ENCODE results near the gene KATNAL1. TPM values are rescaled to one million over a fixed set of nuclear protein-coding genes. Genes with fewer than 3 reads are reported as not detected.
A peak's percentile ranks its signal among the peaks of the same experiment; 100 is the strongest.
"Not testable (repeated sequence)": the region's sequence is repeated elsewhere in the genome, so short reads cannot be mapped to it uniquely, and the experiment has no call there.

KATNAL1 gene
- polyA plus RNA-seq, 1 donor (not counting 4 experiments of a cell fraction or from before 2014, with no cell fraction given), result 10.1 TPM

DNA sequence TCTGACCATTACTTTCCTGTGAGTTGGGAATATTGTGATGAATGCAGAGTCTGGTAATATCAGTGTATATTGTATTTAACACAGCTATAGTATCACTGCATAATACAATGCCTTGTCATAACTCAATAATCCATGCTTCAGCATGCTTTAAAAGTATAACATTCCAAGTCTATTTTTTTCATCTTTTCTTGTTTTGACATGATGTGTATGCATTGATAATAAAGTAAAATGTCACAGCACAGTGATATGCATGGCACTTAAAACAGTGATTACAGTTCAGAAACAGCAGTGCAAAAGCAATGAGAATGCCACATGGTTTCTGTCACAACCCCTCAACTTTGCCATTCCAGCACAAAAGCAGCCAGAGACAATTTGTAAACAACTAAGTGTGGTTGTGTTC is 17.8 kb downstream of the KATNAL1 start:
- no peaks in the 10 kb centered on the region for H3K9me3 ChIP-seq (ENCODE audit: control insufficient read depth, low read depth, low read length)
- TF ChIP-seq, protein P1, sequence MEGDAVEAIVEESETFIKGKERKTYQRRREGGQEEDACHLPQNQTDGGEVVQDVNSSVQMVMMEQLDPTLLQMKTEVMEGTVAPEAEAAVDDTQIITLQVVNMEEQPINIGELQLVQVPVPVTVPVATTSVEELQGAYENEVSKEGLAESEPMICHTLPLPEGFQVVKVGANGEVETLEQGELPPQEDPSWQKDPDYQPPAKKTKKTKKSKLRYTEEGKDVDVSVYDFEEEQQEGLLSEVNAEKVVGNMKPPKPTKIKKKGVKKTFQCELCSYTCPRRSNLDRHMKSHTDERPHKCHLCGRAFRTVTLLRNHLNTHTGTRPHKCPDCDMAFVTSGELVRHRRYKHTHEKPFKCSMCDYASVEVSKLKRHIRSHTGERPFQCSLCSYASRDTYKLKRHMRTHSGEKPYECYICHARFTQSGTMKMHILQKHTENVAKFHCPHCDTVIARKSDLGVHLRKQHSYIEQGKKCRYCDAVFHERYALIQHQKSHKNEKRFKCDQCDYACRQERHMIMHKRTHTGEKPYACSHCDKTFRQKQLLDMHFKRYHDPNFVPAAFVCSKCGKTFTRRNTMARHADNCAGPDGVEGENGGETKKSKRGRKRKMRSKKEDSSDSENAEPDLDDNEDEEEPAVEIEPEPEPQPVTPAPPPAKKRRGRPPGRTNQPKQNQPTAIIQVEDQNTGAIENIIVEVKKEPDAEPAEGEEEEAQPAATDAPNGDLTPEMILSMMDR (optimal IDR thresholded peaks at IDR 0.05 in 1 of 3, IDR thresholded peaks at IDR 0.05 in 1 of 3, conservative IDR thresholded peaks at IDR 0.05 in 1 of 3; ENCODE audit: extremely low read depth in 1 of 3, insufficient read depth in 2 of 3, low read length in 3 of 3), result no peak
- no peak for TF ChIP-seq EZH2 (IDR thresholded peaks at IDR 0.05; ENCODE audit: low read length)
- H4K20me1 ChIP-seq (ENCODE audit: control insufficient read depth, extremely low read depth, insufficient read depth, low read length), result no peaks in the 10 kb centered on the region
- no peaks in the 10 kb centered on the region for H3K27me3 ChIP-seq (ENCODE audit: control insufficient read depth, extremely low read depth, insufficient read depth, low read length)
- H3K36me3 ChIP-seq (ENCODE audit: control insufficient read depth in 2 of 2, extremely low read depth in 1 of 2, insufficient read depth in 2 of 2, low read length in 2 of 2), result no peaks in the 10 kb centered on the region
- H3K9ac ChIP-seq (ENCODE audit: control insufficient read depth, extremely low read depth, insufficient read depth, low read length), result no peak overlapping the region
- no peak overlapping the region for H2AFZ ChIP-seq (ENCODE audit: control insufficient read depth, low read length)
- no peak overlapping the region for H3K4me2 ChIP-seq (ENCODE audit: control insufficient read depth, extremely low read depth, insufficient read depth, low read depth, low read length)
- no peak overlapping the region for H3K4me3 ChIP-seq (ENCODE audit: control insufficient read depth in 2 of 3, extremely low read depth in 1 of 3, insufficient read depth in 2 of 3, low read depth in 1 of 3, low read length in 3 of 3)
- no peaks in the 10 kb centered on the region for H3K9me1 ChIP-seq (ENCODE audit: control insufficient read depth, extremely low read depth, insufficient read depth, low read length)
- dilution Hi-C loops (cut with MboI; ENCODE audit: extremely low pct_ligation_motif_present, low sequenced_read_pairs), result no loop called here
- FAIRE-seq, result peak; percentile 65
- H3K4me1 ChIP-seq (ENCODE audit: control insufficient read depth, extremely low read depth, insufficient read depth, low read length), result peaks cover 9% of the 10 kb centered on the region
- no peak overlapping the region for H3K27ac ChIP-seq (ENCODE audit: control insufficient read depth, insufficient read depth, low read length)
- H3K79me2 ChIP-seq (ENCODE audit: control insufficient read depth, insufficient read depth, low read length), result peaks cover 57% of the 10 kb centered on the region
- no peak for DNase-seq (ENCODE audit: low read depth, low spot score)

DNA sequence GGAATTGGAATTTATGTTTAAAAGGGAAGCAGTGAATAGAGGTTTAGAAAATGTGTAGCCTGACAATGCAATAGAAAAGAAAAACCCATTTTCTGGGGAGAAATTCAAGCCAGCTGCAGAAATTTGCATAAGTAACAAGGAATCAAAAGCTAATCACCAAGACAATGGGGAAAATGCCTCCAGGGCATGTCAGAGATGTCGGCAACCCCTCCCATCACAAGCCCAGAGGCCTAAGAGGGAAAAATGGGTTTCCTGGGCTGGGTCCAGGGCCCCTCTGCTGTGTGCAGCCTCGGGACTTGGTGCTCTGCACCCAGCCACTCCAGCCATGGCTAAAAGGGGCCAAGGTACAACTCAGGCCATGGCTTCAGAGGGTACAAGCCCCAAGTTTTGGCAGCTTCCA is 21.3 kb downstream of the KATNAL1 start:
- H3K4me2 ChIP-seq (ENCODE audit: control insufficient read depth, extremely low read depth, insufficient read depth, low read depth, low read length); FAIRE-seq; H2AFZ ChIP-seq (ENCODE audit: control insufficient read depth, low read length); H4K20me1 ChIP-seq (ENCODE audit: control insufficient read depth, extremely low read depth, insufficient read depth, low read length); H3K27me3 ChIP-seq (ENCODE audit: control insufficient read depth, extremely low read depth, insufficient read depth, low read length); H3K36me3 ChIP-seq (ENCODE audit: control insufficient read depth in 2 of 2, extremely low read depth in 1 of 2, insufficient read depth in 2 of 2, low read length in 2 of 2); H3K27ac ChIP-seq (ENCODE audit: control insufficient read depth, insufficient read depth, low read length); H3K9ac ChIP-seq (ENCODE audit: control insufficient read depth, extremely low read depth, insufficient read depth, low read length); H3K4me1 ChIP-seq (ENCODE audit: control insufficient read depth, extremely low read depth, insufficient read depth, low read length); H3K4me3 ChIP-seq (ENCODE audit: control insufficient read depth in 2 of 3, extremely low read depth in 1 of 3, insufficient read depth in 2 of 3, low read depth in 1 of 3, low read length in 3 of 3); dilution Hi-C loops (cut with MboI; ENCODE audit: extremely low pct_ligation_motif_present, low sequenced_read_pairs); DNase-seq (ENCODE audit: low read depth, low spot score); H3K9me3 ChIP-seq (ENCODE audit: control insufficient read depth, low read depth, low read length); H3K9me1 ChIP-seq (ENCODE audit: control insufficient read depth, extremely low read depth, insufficient read depth, low read length): not testable (repeated sequence)
- H3K79me2 ChIP-seq (ENCODE audit: control insufficient read depth, insufficient read depth, low read length), result peaks cover 41% of the 10 kb centered on the region

DNA sequence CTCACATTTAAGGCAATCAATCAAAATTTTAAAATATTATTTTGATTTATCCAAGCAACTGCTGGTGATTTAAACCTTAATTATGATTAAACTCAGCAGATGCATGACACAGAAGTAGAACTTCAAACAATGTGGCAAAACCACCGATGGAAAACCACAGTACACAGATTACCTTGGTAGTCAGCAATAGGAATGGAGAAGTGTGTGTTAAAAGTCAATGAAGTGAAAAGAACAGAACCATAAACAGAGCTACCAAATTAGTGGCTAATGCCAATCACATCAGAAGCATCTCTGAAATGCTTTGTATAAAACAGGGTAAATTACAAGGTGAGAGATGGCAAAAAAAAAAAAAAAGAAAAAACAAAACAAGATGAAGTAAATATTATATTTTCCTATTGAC is 31.2 kb downstream of the KATNAL1 start:
- peaks cover 2% of the 10 kb centered on the region for H3K79me2 ChIP-seq (ENCODE audit: control insufficient read depth, insufficient read depth, low read length)
- no peaks in the 10 kb centered on the region for H3K27me3 ChIP-seq (ENCODE audit: control insufficient read depth, extremely low read depth, insufficient read depth, low read length)
- DNase-seq (ENCODE audit: low read depth, low spot score) (no peak), FAIRE-seq (no peak)
- H2AFZ ChIP-seq (ENCODE audit: control insufficient read depth, low read length), result no peak overlapping the region
- H3K4me1 ChIP-seq (ENCODE audit: control insufficient read depth, extremely low read depth, insufficient read depth, low read length), result no peaks in the 10 kb centered on the region
- no peak overlapping the region for H3K4me2 ChIP-seq (ENCODE audit: control insufficient read depth, extremely low read depth, insufficient read depth, low read depth, low read length)
- dilution Hi-C loops (cut with MboI; ENCODE audit: extremely low pct_ligation_motif_present, low sequenced_read_pairs), result no loop called here
- TF ChIP-seq EZH2 (IDR thresholded peaks at IDR 0.05; ENCODE audit: low read length), result no peak
- TF ChIP-seq, protein P1 (optimal IDR thresholded peaks at IDR 0.05 in 1 of 3, IDR thresholded peaks at IDR 0.05 in 1 of 3, conservative IDR thresholded peaks at IDR 0.05 in 1 of 3; ENCODE audit: extremely low read depth in 1 of 3, insufficient read depth in 2 of 3, low read length in 3 of 3), result no peak
- H3K9me3 ChIP-seq (ENCODE audit: control insufficient read depth, low read depth, low read length), result no peaks in the 10 kb centered on the region
- H3K9me1 ChIP-seq (ENCODE audit: control insufficient read depth, extremely low read depth, insufficient read depth, low read length), result no peaks in the 10 kb centered on the region
- no peak overlapping the region for H3K4me3 ChIP-seq (ENCODE audit: control insufficient read depth in 2 of 3, extremely low read depth in 1 of 3, insufficient read depth in 2 of 3, low read depth in 1 of 3, low read length in 3 of 3)
- H4K20me1 ChIP-seq (ENCODE audit: control insufficient read depth, extremely low read depth, insufficient read depth, low read length), result no peaks in the 10 kb centered on the region
- peaks cover 0 to 1% of the 10 kb centered on the region in 2 experiments for H3K36me3 ChIP-seq (ENCODE audit: control insufficient read depth in 2 of 2, extremely low read depth in 1 of 2, insufficient read depth in 2 of 2, low read length in 2 of 2)
- H3K27ac ChIP-seq (ENCODE audit: control insufficient read depth, insufficient read depth, low read length), result no peak overlapping the region
- no peak overlapping the region for H3K9ac ChIP-seq (ENCODE audit: control insufficient read depth, extremely low read depth, insufficient read depth, low read length)
